Measurements from ENCODE around the gene PRDM5. TPM values are rescaled to one million over a fixed set of nuclear protein-coding genes. Genes with fewer than 3 reads are reported as not detected.

PRDM5 gene
- total RNA-seq, 1 donor from 2014 or later: 5.2 TPM

GRCh38 chr4:120948382-120948781 lies 25.9 kb upstream of the PRDM5 start:
- H3K4me3 ChIP-seq (ENCODE audit: low read depth, low read length): no peak overlapping the region
- no peak for DNase-seq (ENCODE audit: low read depth)
- no peak for TF ChIP-seq CTCF (conservative IDR thresholded peaks at IDR 0.05; ENCODE audit: low read depth, low read length)

- H3K4me3 ChIP-seq (ENCODE audit: low read depth, low read length): no peak overlapping the region
- no peak for TF ChIP-seq CTCF (conservative IDR thresholded peaks at IDR 0.05; ENCODE audit: low read depth, low read length)
- DNase-seq (ENCODE audit: low read depth): no peak
Observed at GRCh38 chr4:120942776-120943175, 20.2 kb upstream of the PRDM5 start.

GRCh38 chr4:120940547-120940946 lies 18.0 kb upstream of the PRDM5 start:
- TF ChIP-seq CTCF (conservative IDR thresholded peaks at IDR 0.05; ENCODE audit: low read depth, low read length): no peak
- no peak for DNase-seq (ENCODE audit: low read depth)

DNA sequence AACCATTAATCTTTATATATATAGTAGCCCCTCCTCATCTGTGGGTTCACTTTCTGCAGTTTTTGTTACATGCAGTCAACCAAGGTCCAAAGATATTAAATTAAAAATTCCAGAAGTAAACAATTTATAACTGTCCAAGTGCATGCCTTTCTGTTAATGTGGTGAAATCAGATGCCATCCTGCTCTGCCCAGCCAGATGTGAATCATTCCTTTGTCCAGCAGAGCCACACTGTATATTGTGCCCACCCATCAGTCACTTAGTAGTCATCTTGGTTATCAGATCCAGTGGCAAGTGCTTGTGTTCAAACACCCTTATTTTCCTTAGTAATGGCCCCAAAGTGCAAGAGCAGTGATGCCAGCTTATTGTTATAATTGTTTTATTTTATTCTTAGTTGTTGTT lies 17.2 kb upstream of the PRDM5 start:
- H3K4me3 ChIP-seq (ENCODE audit: low read depth, low read length): no peak overlapping the region
- TF ChIP-seq CTCF (conservative IDR thresholded peaks at IDR 0.05; ENCODE audit: low read depth, low read length): no peak
- DNase-seq (ENCODE audit: low read depth): no peak

More at GRCh38 chr4:120940547-120940946, 18.0 kb upstream of the PRDM5 start:
- no peak overlapping the region for H3K4me3 ChIP-seq (ENCODE audit: low read depth, low read length)

- TF ChIP-seq CTCF (conservative IDR thresholded peaks at IDR 0.05; ENCODE audit: low read depth, low read length): no peak
- DNase-seq (ENCODE audit: low read depth): no peak
- H3K4me3 ChIP-seq (ENCODE audit: low read depth, low read length): no peak overlapping the region
Observed at GRCh38 chr4:120929847-120930246, 7.3 kb upstream of the PRDM5 start.

GRCh38 chr4:120927801-120928409 lies 5.4 kb upstream of the PRDM5 start:
- TF ChIP-seq CTCF (conservative IDR thresholded peaks at IDR 0.05; ENCODE audit: low read depth, low read length): no peak
- no peak for DNase-seq (ENCODE audit: low read depth)
- no peak overlapping the region for H3K4me3 ChIP-seq (ENCODE audit: low read depth, low read length)

DNA sequence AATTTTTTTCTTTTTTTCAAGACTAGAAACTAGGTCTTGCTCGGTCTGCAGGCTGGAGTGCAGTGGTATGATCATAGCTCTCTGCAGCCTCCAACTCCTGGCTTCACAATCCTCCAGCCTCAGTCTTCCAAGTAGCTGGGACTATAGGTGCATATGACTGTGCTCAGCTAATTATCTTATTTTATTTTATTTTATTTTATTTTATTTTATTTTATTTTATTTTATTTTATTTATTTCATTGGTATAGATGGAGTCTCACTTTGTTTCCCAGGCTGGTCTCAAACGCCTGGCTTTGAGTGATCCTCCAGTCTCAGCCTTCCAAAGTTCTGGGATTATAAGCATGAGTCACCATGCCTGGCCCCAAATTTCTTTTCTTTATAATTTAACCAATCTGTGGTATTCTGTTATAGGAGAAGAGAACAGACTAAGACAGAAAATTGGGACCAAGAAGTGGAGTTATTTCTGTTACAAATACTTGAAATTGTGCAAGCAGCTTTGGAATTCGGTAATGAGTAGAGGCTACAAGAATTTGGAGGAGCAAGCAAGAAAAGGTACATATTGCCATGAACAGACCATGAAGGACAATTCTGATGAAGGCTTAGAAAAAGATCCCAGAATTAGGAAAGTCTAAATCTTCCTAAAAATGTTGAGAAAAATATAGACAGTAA lies 4.0 kb upstream of the PRDM5 start:
- DNase-seq (ENCODE audit: low read depth): no peak
- TF ChIP-seq CTCF (conservative IDR thresholded peaks at IDR 0.05; ENCODE audit: low read depth, low read length): no peak
- no peak overlapping the region for H3K4me3 ChIP-seq (ENCODE audit: low read depth, low read length)
